Nephron progenitor cell (in vitro differentiated cells): ENCODE results near the gene SORCS2.

Experiments used
- DNase-seq: peaks from one replicate; pipeline ENCODE4 v3.0.0; 2021
- H3K27ac Mint-ChIP-seq: 2 replicates; pipeline ENCODE4 v1.8.0; 2021; ENCODE audit warnings: mild to moderate bottlenecking, moderate library complexity, mixed read lengths
- H3K27me3 Mint-ChIP-seq: 2 replicates; pipeline ENCODE4 v1.8.0; 2021; ENCODE audit warnings: mild to moderate bottlenecking, low read depth, mixed read lengths; ENCODE audit not compliant: poor library complexity
- H3K36me3 Mint-ChIP-seq: 2 replicates; pipeline ENCODE4 v1.8.0; 2021; ENCODE audit warnings: low read depth, mixed read lengths
- H3K4me1 Mint-ChIP-seq: 2 replicates; pipeline ENCODE4 v1.8.0; 2021; ENCODE audit warnings: mixed read lengths
- H3K4me3 Mint-ChIP-seq: 2 replicates; pipeline ENCODE4 v1.8.0; 2021; ENCODE audit warnings: mild to moderate bottlenecking, moderate library complexity, mixed read lengths
- H3K9me3 Mint-ChIP-seq: 2 replicates; pipeline ENCODE4 v1.8.0; 2021; ENCODE audit warnings: mild to moderate bottlenecking, moderate library complexity, mixed read lengths
- CTCF ChIP-seq: fragments of 200-600 bp; sonication (generic); IDR thresholded peaks from 2 replicates; pipeline ENCODE4 v1.5.0; 2021; ENCODE audit warnings: antibody characterized with exemption

SORCS2 gene

GRCh38 chr4:7147261-7147660 is 45.1 kb upstream of the SORCS2 start:
- Mint-ChIP-seq H3K9me3 (peaks cover 3% of the 10 kb centered on the region), H3K36me3 (no peaks in the 10 kb centered on the region), H3K4me1 (peaks cover 62% of the 10 kb centered on the region), H3K27me3 (peaks cover 4% of the 10 kb centered on the region), H3K27ac (peak overlapping the region; percentile 8), H3K4me3 (peak overlapping the region; percentile 2)
- no peak for TF ChIP-seq CTCF
- DNase-seq, result no peak

- peak; percentile 45 for DNase-seq
- H3K27ac Mint-ChIP-seq, result peak overlapping the region; percentile 66
- H3K27me3 Mint-ChIP-seq, result peaks cover 4% of the 10 kb centered on the region
- H3K4me3 Mint-ChIP-seq, result no peak overlapping the region
- peaks cover 61% of the 10 kb centered on the region for H3K4me1 Mint-ChIP-seq
- no peak for TF ChIP-seq CTCF
- H3K36me3 Mint-ChIP-seq, result no peaks in the 10 kb centered on the region
- H3K9me3 Mint-ChIP-seq, result peaks cover 3% of the 10 kb centered on the region
These were observed 44.6 kb upstream of the SORCS2 start for GRCh38 chr4:7147661-7148310.

GRCh38 chr4:7148337-7148736 is 44.0 kb upstream of the SORCS2 start:
- Mint-ChIP-seq H3K27ac (no peak overlapping the region), H3K4me1 (peaks cover 59% of the 10 kb centered on the region), H3K4me3 (no peak overlapping the region), H3K27me3 (no peaks in the 10 kb centered on the region), H3K36me3 (no peaks in the 10 kb centered on the region), H3K9me3 (peaks cover 3% of the 10 kb centered on the region)
- DNase-seq, result no peak
- TF ChIP-seq CTCF, result no peak

GRCh38 chr4:7150036-7150635 is 42.2 kb upstream of the SORCS2 start:
- Mint-ChIP-seq H3K27ac (no peak overlapping the region), H3K4me1 (peaks cover 50% of the 10 kb centered on the region), H3K27me3 (peaks cover 4% of the 10 kb centered on the region), H3K9me3 (peaks cover 3% of the 10 kb centered on the region), H3K36me3 (no peaks in the 10 kb centered on the region), H3K4me3 (no peak overlapping the region)
- DNase-seq, result no peak
- TF ChIP-seq CTCF, result no peak

GRCh38 chr4:7151668-7152227 is 40.6 kb upstream of the SORCS2 start:
- Mint-ChIP-seq H3K36me3 (no peaks in the 10 kb centered on the region), H3K4me1 (peaks cover 50% of the 10 kb centered on the region), H3K4me3 (no peak overlapping the region), H3K27ac (no peak overlapping the region), H3K9me3 (peaks cover 3% of the 10 kb centered on the region), H3K27me3 (peaks cover 4% of the 10 kb centered on the region)
- DNase-seq, result no peak
- no peak for TF ChIP-seq CTCF
